ENCODE data around the gene PALM.

PALM gene

GRCh38 chr19:795691-796581, 87.2 kb downstream of the PALM start:
- DNase-seq (ENCODE audit: low read depth), result no peak
- TF ChIP-seq CTCF (conservative IDR thresholded peaks at IDR 0.05; ENCODE audit: low read depth, low read length), result no peak
- H3K4me3 ChIP-seq (ENCODE audit: low read depth, low read length), result peak overlapping the region; percentile 72

- peak within 1 kb of the TSS; percentile 84 for H3K4me3 ChIP-seq (ENCODE audit: low read depth, low read length)
- TF ChIP-seq CTCF (conservative IDR thresholded peaks at IDR 0.05; ENCODE audit: low read depth, low read length), result peak; percentile 7
- peak; percentile 100 for DNase-seq (ENCODE audit: low read depth)
Observed at GRCh38 chr19:796692-797527, 88.2 kb downstream of the PALM start, which contains the start of gene PTBP1. PTBP1 (plus strand) TSS chr19:797452; CDS start chr19:797498, 46 bp downstream.
